DMS79 (cell line): Measurements from ENCODE around the gene MAP3K15.

Source experiments
- DNase-seq: peaks from one replicate; lab custom pipeline; 2025; lab: John Stamatoyannopoulos, UW

Gene MAP3K15

GRCh38 chrX:19389227-19389845, 126.0 kb downstream of the MAP3K15 start:
- DNase-seq, result no peak

GRCh38 chrX:19388741-19389140, 126.6 kb downstream of the MAP3K15 start:
- DNase-seq, result no peak

- peak; percentile 43 for DNase-seq
Measured at GRCh38 chrX:19388064-19388679, 127.1 kb downstream of the MAP3K15 start.

GRCh38 chrX:19386679-19387078, 128.6 kb downstream of the MAP3K15 start:
- DNase-seq, result no peak

- no peak for DNase-seq
Measured at GRCh38 chrX:19382555-19383145, 132.7 kb downstream of the MAP3K15 start.

GRCh38 chrX:19381326-19381725, 134.0 kb downstream of the MAP3K15 start:
- no peak for DNase-seq

- DNase-seq, result no peak
Measured at GRCh38 chrX:19377799-19378198, 137.5 kb downstream of the MAP3K15 start.

GRCh38 chrX:19375546-19375945, 139.8 kb downstream of the MAP3K15 start:
- DNase-seq, result no peak

GRCh38 chrX:19373351-19373891, 141.9 kb downstream of the MAP3K15 start:
- DNase-seq, result no peak

- DNase-seq, result no peak
Measured at GRCh38 chrX:19372547-19373331, 142.6 kb downstream of the MAP3K15 start.

GRCh38 chrX:19372170-19372546, 143.2 kb downstream of the MAP3K15 start:
- peak; percentile 1 for DNase-seq

GRCh38 chrX:19370061-19370460, 145.2 kb downstream of the MAP3K15 start:
- no peak for DNase-seq

- no peak for DNase-seq
Measured at GRCh38 chrX:19368576-19368975, 146.7 kb downstream of the MAP3K15 start.

- DNase-seq, result no peak
Measured at GRCh38 chrX:19361701-19362100, 153.6 kb downstream of the MAP3K15 start.

GRCh38 chrX:19360903-19361302, 154.4 kb downstream of the MAP3K15 start:
- DNase-seq, result no peak

GRCh38 chrX:19358521-19358920, 156.8 kb downstream of the MAP3K15 start:
- DNase-seq, result no peak

GRCh38 chrX:19354625-19355024, 160.7 kb downstream of the MAP3K15 start:
- no peak for DNase-seq

- no peak for DNase-seq
Measured at GRCh38 chrX:19350941-19351384, 164.3 kb downstream of the MAP3K15 start.

GRCh38 chrX:19349264-19349663, 166.0 kb downstream of the MAP3K15 start:
- no peak for DNase-seq

- no peak for DNase-seq
Measured at GRCh38 chrX:19347916-19348315, 167.4 kb downstream of the MAP3K15 start.

GRCh38 chrX:19344661-19345060, 170.6 kb downstream of the MAP3K15 start:
- DNase-seq, result no peak
